Brain microvascular endothelial cell (primary cell): ENCODE data around the gene TNRC6C.

Experiments
- DNase-seq: peaks from one replicate; pipeline ENCODE4 v3.0.0-alpha.2; 2020
- H3K27ac ChIP-seq: fragments of 250-450 bp; sonication (Bioruptor Pico); 2 replicates; pipeline ENCODE4 v1.5.1; 2020; ENCODE audit warnings: mild to moderate bottlenecking, moderate library complexity
- H3K27me3 ChIP-seq: fragments of 250-450 bp; sonication (Bioruptor Pico); replicated peaks from 2 replicates; pipeline ENCODE4 v1.5.1; 2020; ENCODE audit warnings: mild to moderate bottlenecking
- H3K36me3 ChIP-seq: fragments of 250-450 bp; sonication (Bioruptor Pico); replicated peaks from 2 replicates; pipeline ENCODE4 v1.5.1; 2020; ENCODE audit warnings: mild to moderate bottlenecking
- H3K4me3 ChIP-seq: 2 replicates; pipeline ENCODE4 v1.5.1; 2011; ENCODE audit warnings: low read depth, mild to moderate bottlenecking, control low read depth, low read length, moderate library complexity
- in situ Hi-C: cut with HindIII; loops from 2 replicates; pipeline ENCODE4 v1.10.0; 2017; ENCODE audit warnings: low sequenced_read_pairs, low pct_ligation_motif_present
- TF ChIP-seq, protein P1 (sequence below): IDR thresholded peaks from 2 replicates; pipeline ENCODE4 v1.5.1; 2011; ENCODE audit warnings: low read depth, mild to moderate bottlenecking, moderate library complexity, low read length, control low read depth, inconsistent platforms; ENCODE audit errors: missing control alignments

TNRC6C gene

GRCh38 chr17:78130437-78131101 lies 172.1 kb downstream of the TNRC6C start, which contains the start of gene TMC8:
TMC8 (plus strand) TSS chr17:78130771; CDS start chr17:78131589, 818 bp downstream.
- Histone ChIP-seq H3K27me3 (peaks cover 8% of the 10 kb centered on the region), H3K27ac (no peak within 1 kb of the TSS), H3K36me3 (no peaks in the 10 kb centered on the region), H3K4me3 (no peak within 1 kb of the TSS)
- TF ChIP-seq, protein P1, sequence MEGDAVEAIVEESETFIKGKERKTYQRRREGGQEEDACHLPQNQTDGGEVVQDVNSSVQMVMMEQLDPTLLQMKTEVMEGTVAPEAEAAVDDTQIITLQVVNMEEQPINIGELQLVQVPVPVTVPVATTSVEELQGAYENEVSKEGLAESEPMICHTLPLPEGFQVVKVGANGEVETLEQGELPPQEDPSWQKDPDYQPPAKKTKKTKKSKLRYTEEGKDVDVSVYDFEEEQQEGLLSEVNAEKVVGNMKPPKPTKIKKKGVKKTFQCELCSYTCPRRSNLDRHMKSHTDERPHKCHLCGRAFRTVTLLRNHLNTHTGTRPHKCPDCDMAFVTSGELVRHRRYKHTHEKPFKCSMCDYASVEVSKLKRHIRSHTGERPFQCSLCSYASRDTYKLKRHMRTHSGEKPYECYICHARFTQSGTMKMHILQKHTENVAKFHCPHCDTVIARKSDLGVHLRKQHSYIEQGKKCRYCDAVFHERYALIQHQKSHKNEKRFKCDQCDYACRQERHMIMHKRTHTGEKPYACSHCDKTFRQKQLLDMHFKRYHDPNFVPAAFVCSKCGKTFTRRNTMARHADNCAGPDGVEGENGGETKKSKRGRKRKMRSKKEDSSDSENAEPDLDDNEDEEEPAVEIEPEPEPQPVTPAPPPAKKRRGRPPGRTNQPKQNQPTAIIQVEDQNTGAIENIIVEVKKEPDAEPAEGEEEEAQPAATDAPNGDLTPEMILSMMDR = no peak
- no peak for DNase-seq
- in situ Hi-C loops = no loop called here

- in situ Hi-C loops = no loop called here
- no peak overlapping the region for H3K27ac ChIP-seq
- H3K27me3 ChIP-seq = peaks cover 8% of the 10 kb centered on the region
- no peak overlapping the region for H3K4me3 ChIP-seq
- H3K36me3 ChIP-seq = no peaks in the 10 kb centered on the region
- no peak for DNase-seq
- TF ChIP-seq, protein P1 = no peak
These were observed 172.9 kb downstream of the TNRC6C start for GRCh38 chr17:78131172-78132083.

DNA sequence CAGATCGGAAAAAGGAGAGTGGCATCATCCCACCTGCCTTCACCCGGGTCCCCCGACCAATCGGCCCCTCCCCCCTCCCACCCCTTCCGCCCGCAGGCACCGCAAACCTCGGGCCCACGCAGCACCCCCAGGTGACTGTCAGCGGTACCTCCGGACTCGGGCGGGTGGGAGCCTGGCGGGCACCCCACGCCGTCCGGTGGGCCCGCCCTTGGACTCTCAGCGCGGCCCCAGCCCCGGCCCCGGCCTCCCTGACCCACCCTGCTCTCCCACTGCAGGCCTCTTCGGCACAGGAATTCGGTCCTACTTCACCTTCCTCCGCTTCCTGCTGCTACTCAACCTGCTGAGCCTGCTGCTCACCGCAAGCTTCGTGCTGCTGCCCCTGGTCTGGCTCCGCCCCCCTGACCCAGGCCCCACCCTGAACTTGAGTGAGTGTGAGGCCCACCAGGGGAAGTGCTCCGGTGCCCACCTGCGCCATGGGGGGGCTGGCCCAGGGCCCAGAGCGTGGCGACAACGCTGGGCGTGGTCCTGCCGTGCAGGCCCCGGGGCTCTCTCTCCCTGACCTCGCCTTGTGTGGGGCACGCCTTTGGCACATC lies 173.7 kb downstream of the TNRC6C start:
- Histone ChIP-seq H3K4me3 (no peak overlapping the region), H3K27ac (no peak overlapping the region), H3K27me3 (peaks cover 8% of the 10 kb centered on the region), H3K36me3 (no peaks in the 10 kb centered on the region)
- in situ Hi-C loops = no loop called here
- DNase-seq = no peak
- TF ChIP-seq, protein P1 = no peak

DNA sequence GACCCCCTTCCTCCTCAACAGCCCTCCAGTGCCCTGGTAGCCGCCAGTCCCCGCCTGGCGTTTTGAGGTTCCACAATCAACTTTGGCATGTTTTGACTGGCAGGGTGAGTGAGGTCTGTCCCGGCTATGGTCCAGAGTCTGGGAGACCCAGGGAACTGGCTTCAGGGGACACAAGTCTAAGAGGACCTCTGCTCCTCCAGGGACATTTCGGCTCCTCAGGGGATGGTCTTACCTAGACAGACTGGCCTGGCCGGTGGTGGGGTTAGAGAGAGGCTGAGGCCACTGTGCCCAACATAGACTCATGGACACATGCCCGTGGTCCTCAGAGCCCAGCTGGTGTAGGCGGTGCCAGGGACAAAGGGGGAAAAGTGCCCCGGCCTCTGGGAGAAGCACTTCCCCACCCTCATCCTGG lies 174.3 kb downstream of the TNRC6C start:
- H3K36me3 ChIP-seq = no peaks in the 10 kb centered on the region
- DNase-seq = no peak
- in situ Hi-C loops = no loop called here
- H3K27me3 ChIP-seq = peaks cover 8% of the 10 kb centered on the region
- H3K27ac ChIP-seq = no peak overlapping the region
- TF ChIP-seq, protein P1 = no peak
- no peak overlapping the region for H3K4me3 ChIP-seq

DNA sequence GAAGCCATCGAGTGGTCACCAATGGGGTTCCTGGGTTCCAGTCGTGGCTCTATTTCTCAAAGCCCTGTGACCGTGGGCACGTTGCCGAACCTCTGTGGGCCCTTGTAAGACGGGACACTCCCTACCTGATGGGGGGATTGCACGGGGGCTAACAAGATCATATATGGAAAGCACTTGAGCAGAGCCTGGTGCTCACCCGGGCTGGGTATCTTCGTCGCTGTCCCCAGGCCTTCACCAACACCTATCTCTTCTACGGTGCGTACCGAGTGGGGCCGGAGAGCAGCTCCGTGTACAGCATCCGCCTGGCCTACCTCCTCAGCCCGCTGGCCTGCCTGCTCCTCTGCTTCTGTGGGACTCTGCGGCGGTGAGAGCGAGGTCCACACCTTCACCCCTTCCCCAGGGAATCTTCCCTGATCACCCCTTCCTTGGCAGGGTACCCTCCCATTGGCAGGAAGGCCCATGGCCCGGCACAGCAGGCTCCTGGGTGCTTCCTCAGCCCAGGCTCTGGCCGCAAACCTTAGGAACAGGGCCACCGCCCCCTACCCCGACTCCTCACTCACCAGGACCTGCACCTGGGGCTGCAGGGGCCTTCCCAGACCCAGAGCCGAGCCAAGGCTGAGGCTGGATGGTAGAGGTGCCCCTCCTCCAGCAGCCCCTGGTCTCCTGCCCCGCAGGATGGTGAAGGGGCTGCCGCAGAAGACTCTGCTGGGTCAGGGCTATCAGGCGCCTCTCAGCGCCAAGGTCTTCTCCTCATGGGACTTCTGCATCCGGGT lies 174.9 kb downstream of the TNRC6C start:
- H3K36me3 ChIP-seq = no peaks in the 10 kb centered on the region
- TF ChIP-seq, protein P1 = no peak
- in situ Hi-C loops = no loop called here
- no peak overlapping the region for H3K27ac ChIP-seq
- peaks cover 8% of the 10 kb centered on the region for H3K27me3 ChIP-seq
- H3K4me3 ChIP-seq = no peak overlapping the region
- DNase-seq = no peak
